MCF 10A (cell line): Measurements from ENCODE around the gene GPR84. TPM values are rescaled to one million over a fixed set of nuclear protein-coding genes. Genes with fewer than 3 reads are reported as not detected.

Experiments used
- BruUV-seq: library from RNA; stranded (reverse); fragments of 400-500 nt; replicated peaks from 2 replicates; lab custom pipeline; 2021; lab: Mats Ljungman, UMichigan
- CTCF ChIA-PET: fragments of 300-600 bp; sonication (Branson Sonifier 250); formaldehyde crosslinking; extraction: SDS; loops from one replicate; lab custom pipeline; 2021; ENCODE audit warnings: antibody characterized with exemption, inconsistent platforms; lab: Yijun Ruan, JAX
- POLR2A ChIA-PET: fragments of 300-600, 350-650 bp; sonication (Branson Sonifier 250); formaldehyde crosslinking; extraction: SDS; loops from one replicate; lab custom pipeline; 2020; ENCODE audit warnings: antibody characterized with exemption, inconsistent platforms; lab: Yijun Ruan, JAX
- DNase-seq: peaks from one replicate; pipeline ENCODE4 v3.0.0-alpha.2; 2018; ENCODE audit not compliant: unreplicated experiment
- H3K27ac Mint-ChIP-seq: one replicate; pipeline ENCODE4 v1.8.0; 2022; ENCODE audit warnings: mild to moderate bottlenecking, low read depth, mixed read lengths; ENCODE audit not compliant: unreplicated experiment
- H3K27me3 Mint-ChIP-seq: one replicate; pipeline ENCODE4 v1.8.0; 2022; ENCODE audit warnings: mixed read lengths; ENCODE audit not compliant: insufficient read depth, unreplicated experiment
- H3K36me3 Mint-ChIP-seq: one replicate; pipeline ENCODE4 v1.8.0; 2022; ENCODE audit warnings: mild to moderate bottlenecking, moderate library complexity, mixed read lengths; ENCODE audit not compliant: insufficient read depth, unreplicated experiment
- H3K4me1 Mint-ChIP-seq: one replicate; pipeline ENCODE4 v1.8.0; 2022; ENCODE audit warnings: mixed read lengths; ENCODE audit not compliant: insufficient read depth, unreplicated experiment
- H3K4me3 Mint-ChIP-seq: one replicate; pipeline ENCODE4 v1.8.0; 2022; ENCODE audit warnings: mild to moderate bottlenecking, moderate library complexity, mixed read lengths; ENCODE audit not compliant: unreplicated experiment
- H3K9me3 Mint-ChIP-seq: one replicate; pipeline ENCODE4 v1.8.0; 2022; ENCODE audit warnings: mixed read lengths; ENCODE audit not compliant: unreplicated experiment
- intact Hi-C: fragments of 100-400 bp; cut with micrococcal nuclease; formaldehyde crosslinking; loops from 2 replicates; pipeline ENCODE4 v1.14.1; 2022
- total RNA-seq: library from RNA; stranded (reverse); gene quantifications from 2 replicates; pipeline ENCODE4 v1.2.3, GENCODE V29; 2022
- TF ChIP-seq, protein P1 (sequence below): fragments of 200-600 bp; IDR thresholded peaks from one replicate; pipeline ENCODE4 v1.8.0; 2022; ENCODE audit warnings: antibody characterized with exemption, mild to moderate bottlenecking; ENCODE audit not compliant: unreplicated experiment

Gene GPR84
- total RNA-seq, 1 experiment from 2014 or later, result not detected

- Mint-ChIP-seq H3K4me3 (no peak overlapping the region), H3K27ac (no peak overlapping the region), H3K36me3 (no peaks in the 10 kb centered on the region), H3K9me3 (no peaks in the 10 kb centered on the region), H3K4me1 (peaks cover 27% of the 10 kb centered on the region), H3K27me3 (no peaks in the 10 kb centered on the region)
- DNase-seq, result no peak
- intact Hi-C loops, result loop anchor here (1.0 to 10.0 kb wide), 3 partner anchors 71 to 363 kb away; partner anchors contain the start of genes HOXC8 and HOXC9
- ChIA-PET POLR2A (interaction anchor here (0.7 to 1.4 kb wide), 8 partner anchors 9 to 154 kb away, joined by 3 to 9 read pairs (median 4); no protein-coding TSS in a partner anchor), CTCF (interaction anchor here (0.6 to 4.5 kb wide), 41 partner anchors 10 to 702 kb away, joined by 3 to 59 read pairs (median 4); partner anchors contain the start of gene NFE2)
- TF ChIP-seq, protein P1, sequence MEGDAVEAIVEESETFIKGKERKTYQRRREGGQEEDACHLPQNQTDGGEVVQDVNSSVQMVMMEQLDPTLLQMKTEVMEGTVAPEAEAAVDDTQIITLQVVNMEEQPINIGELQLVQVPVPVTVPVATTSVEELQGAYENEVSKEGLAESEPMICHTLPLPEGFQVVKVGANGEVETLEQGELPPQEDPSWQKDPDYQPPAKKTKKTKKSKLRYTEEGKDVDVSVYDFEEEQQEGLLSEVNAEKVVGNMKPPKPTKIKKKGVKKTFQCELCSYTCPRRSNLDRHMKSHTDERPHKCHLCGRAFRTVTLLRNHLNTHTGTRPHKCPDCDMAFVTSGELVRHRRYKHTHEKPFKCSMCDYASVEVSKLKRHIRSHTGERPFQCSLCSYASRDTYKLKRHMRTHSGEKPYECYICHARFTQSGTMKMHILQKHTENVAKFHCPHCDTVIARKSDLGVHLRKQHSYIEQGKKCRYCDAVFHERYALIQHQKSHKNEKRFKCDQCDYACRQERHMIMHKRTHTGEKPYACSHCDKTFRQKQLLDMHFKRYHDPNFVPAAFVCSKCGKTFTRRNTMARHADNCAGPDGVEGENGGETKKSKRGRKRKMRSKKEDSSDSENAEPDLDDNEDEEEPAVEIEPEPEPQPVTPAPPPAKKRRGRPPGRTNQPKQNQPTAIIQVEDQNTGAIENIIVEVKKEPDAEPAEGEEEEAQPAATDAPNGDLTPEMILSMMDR, result no peak
- BruUV-seq, result no TSS peak
These were observed 3.9 kb upstream of the GPR84 start for GRCh38 chr12:54368025-54368708.

DNA sequence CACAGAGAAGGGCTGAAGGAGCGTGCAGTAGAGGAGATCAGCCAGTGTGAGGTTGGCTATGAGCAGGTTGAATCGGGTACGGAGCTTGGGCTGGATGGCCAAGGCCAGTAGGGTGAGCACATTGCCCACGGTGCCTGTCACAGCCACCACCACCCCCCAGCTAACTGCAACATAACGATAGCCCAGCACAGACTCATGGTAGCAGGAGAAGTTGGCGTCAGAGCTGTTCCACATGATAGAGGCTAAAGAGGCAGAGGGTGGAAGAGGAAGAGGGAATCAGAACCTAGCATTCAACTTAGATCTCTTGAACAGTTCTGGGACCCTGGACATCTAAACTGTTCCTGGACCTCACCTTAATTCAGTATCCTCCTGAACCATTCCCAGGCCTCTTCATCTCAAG, 668 bp downstream of the GPR84 start:
- no peaks in the 10 kb centered on the region for H3K9me3 Mint-ChIP-seq
- ChIA-PET POLR2A (interaction anchor here (1.7 kb wide), 1 partner anchor 76 kb away, joined by 3 read pairs; no protein-coding TSS in a partner anchor), CTCF (interaction anchor here (0.6 to 6.1 kb wide), 11 partner anchors 9 to 152 kb away, joined by 3 to 57 read pairs (median 6); no protein-coding TSS in a partner anchor)
- peaks cover 11% of the 10 kb centered on the region for H3K4me1 Mint-ChIP-seq
- no peaks in the 10 kb centered on the region for H3K36me3 Mint-ChIP-seq
- TF ChIP-seq, protein P1, result no peak
- H3K27me3 Mint-ChIP-seq, result no peaks in the 10 kb centered on the region
- no peak overlapping the region for H3K4me3 Mint-ChIP-seq
- intact Hi-C loops, result loop anchor here (10.0 kb wide), 1 partner anchor 359 kb away; the partner anchor contains the start of genes HOXC8 and HOXC9
- H3K27ac Mint-ChIP-seq, result no peak overlapping the region
- BruUV-seq, result no TSS peak
- no peak for DNase-seq

DNA sequence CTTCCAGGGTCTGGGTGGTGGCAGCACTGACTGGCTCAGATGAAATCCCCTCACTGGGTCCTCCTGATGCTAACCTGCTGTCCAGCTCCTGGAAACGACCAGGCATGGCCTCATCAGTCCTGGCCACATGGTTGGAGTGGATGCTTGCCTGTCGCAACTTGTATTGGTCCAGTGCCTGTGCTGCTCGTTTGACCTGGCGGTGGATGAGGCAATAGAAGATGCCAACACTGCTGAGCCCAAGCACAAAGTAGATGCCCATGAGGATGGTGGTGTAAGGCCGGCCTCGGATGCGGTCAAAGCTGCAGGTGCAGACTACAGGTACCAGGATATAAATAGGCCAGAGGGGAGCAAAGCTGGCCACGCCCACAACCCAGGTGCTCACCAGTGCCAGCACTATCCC, 1.2 kb downstream of the GPR84 start:
- TF ChIP-seq, protein P1, result no peak
- POLR2A ChIA-PET, result interaction anchor here (0.7 to 1.7 kb wide), 2 partner anchors 75 to 316 kb away, joined by 3 read pairs; no protein-coding TSS in a partner anchor
- intact Hi-C loops, result loop anchor here (10.0 kb wide), 1 partner anchor 358 kb away; the partner anchor contains the start of genes HOXC8 and HOXC9
- H3K27me3 Mint-ChIP-seq, result no peaks in the 10 kb centered on the region
- no peak overlapping the region for H3K27ac Mint-ChIP-seq
- no peak for DNase-seq
- peaks cover 7% of the 10 kb centered on the region for H3K4me1 Mint-ChIP-seq
- no TSS peak for BruUV-seq
- H3K9me3 Mint-ChIP-seq, result no peaks in the 10 kb centered on the region
- no peak overlapping the region for H3K4me3 Mint-ChIP-seq
- CTCF ChIA-PET, result interaction anchor here (0.5 to 6.1 kb wide), 18 partner anchors 10 to 230 kb away, joined by 3 to 57 read pairs (median 4); no protein-coding TSS in a partner anchor
- H3K36me3 Mint-ChIP-seq, result no peaks in the 10 kb centered on the region
